K562 (cell line): ENCODE data around the gene MAPT. TPM values are rescaled to one million over a fixed set of nuclear protein-coding genes. Genes with fewer than 3 reads are reported as not detected.

Source experiments
- BRF1 ChIP-seq: IDR thresholded peaks from 3 replicates; pipeline ENCODE4 v1.6.1; 2011; ENCODE audit warnings: borderline replicate concordance, mild to moderate bottlenecking; ENCODE audit not compliant: insufficient read length; ENCODE audit errors: extremely low read depth
- CBX3 ChIP-seq, 2 experiments: IDR thresholded peaks; 1 replicate in 1 of 2; 2 replicates in 1 of 2; pipeline ENCODE4 v1.6.1; 2012; ENCODE audit warnings: inconsistent platforms in 2 of 2, low read length in 2 of 2, borderline replicate concordance in 1 of 2, control low read depth in 1 of 2
- ETS2 ChIP-seq: IDR thresholded peaks from 2 replicates; pipeline ENCODE4 v1.6.1; 2016; ENCODE audit warnings: borderline replicate concordance, missing genetic modification characterization, mild to moderate bottlenecking, moderate library complexity, missing compliant biosample characterization; ENCODE audit not compliant: poor library complexity, severe bottlenecking
- GMEB1 ChIP-seq: fragments of 250-450 bp; sonication (Bioruptor Pico); IDR thresholded peaks from 2 replicates; pipeline ENCODE4 v1.4.0; 2020; ENCODE audit warnings: mild to moderate bottlenecking
- KDM1A ChIP-seq, 2 experiments: fragments of 450-650 bp; IDR thresholded peaks; 2 replicates each; pipeline ENCODE4 v1.6.1; 2016; ENCODE audit warnings: mild to moderate bottlenecking in 2 of 2
- NFE2 ChIP-seq: IDR thresholded peaks from 2 replicates; pipeline ENCODE4 v1.6.1; 2014; ENCODE audit warnings: antibody characterized with exemption, low read depth
- NFIX ChIP-seq: fragments of 250-450 bp; sonication (Bioruptor Pico); IDR thresholded peaks from 2 replicates; pipeline ENCODE4 v1.4.0; 2020; ENCODE audit warnings: low read depth, mild to moderate bottlenecking, moderate library complexity
- NRF1 ChIP-seq, 2 experiments: fragments of 450-650 bp; IDR thresholded peaks in 1 of 2; conservative IDR thresholded peaks in 1 of 2; 2 replicates each; pipeline ENCODE4 v1.6.1; 2014; ENCODE audit warnings: mild to moderate bottlenecking in 2 of 2
- POLR2G ChIP-seq: fragments of 200-400 bp; formaldehyde crosslinking; IDR thresholded peaks from 2 replicates; pipeline ENCODE4 v1.6.1; 2017; ENCODE audit warnings: low read depth, mild to moderate bottlenecking, antibody characterized with exemption, low read length, moderate library complexity
- PTBP1 ChIP-seq: fragments of 200-400 bp; formaldehyde crosslinking; IDR thresholded peaks from 2 replicates; pipeline ENCODE4 v1.6.1; 2017; ENCODE audit warnings: low read depth, low read length
- RB1 ChIP-seq: fragments of 450-650 bp; IDR thresholded peaks from 2 replicates; pipeline ENCODE4 v1.6.1; 2017; ENCODE audit warnings: low read depth, mild to moderate bottlenecking
- RBM25 ChIP-seq: fragments of 200-400 bp; formaldehyde crosslinking; IDR thresholded peaks from 2 replicates; pipeline ENCODE4 v1.6.1; 2018; ENCODE audit warnings: low read length, low read depth, moderate library complexity; ENCODE audit not compliant: severe bottlenecking
- TFAM ChIP-seq: fragments of 250-450 bp; sonication (Bioruptor Pico); conservative IDR thresholded peaks from 2 replicates; pipeline ENCODE4 v1.5.0; 2021; ENCODE audit warnings: mild to moderate bottlenecking, moderate library complexity
- ZBTB2 ChIP-seq: fragments of 450-650 bp; IDR thresholded peaks from 2 replicates; pipeline ENCODE4 v1.6.1; 2016; ENCODE audit warnings: antibody characterized with exemption
- ZC3H4 ChIP-seq: sonication (generic); formaldehyde crosslinking; IDR thresholded peaks from 2 replicates; pipeline ENCODE4 v1.9.0; 2021; ENCODE audit warnings: missing genetic modification reagents, borderline replicate concordance
- ZNF134 ChIP-seq: fragments of 250-450 bp; sonication (Bioruptor Pico); conservative IDR thresholded peaks from 2 replicates; pipeline ENCODE4 v1.4.0; 2020
- ZNF3 ChIP-seq: fragments of 250-450 bp; sonication (Bioruptor Pico); IDR thresholded peaks from 2 replicates; pipeline ENCODE4 v1.5.0; 2021; ENCODE audit warnings: mild to moderate bottlenecking, moderate library complexity
- ZNF583 ChIP-seq: fragments of 250-450 bp; sonication (Bioruptor Pico); IDR thresholded peaks from 2 replicates; pipeline ENCODE4 v1.4.0; 2020
- ZNF830 ChIP-seq: fragments of 250-450 bp; sonication (Bioruptor Pico); IDR thresholded peaks from 2 replicates; pipeline ENCODE4 v1.5.0; 2021; ENCODE audit warnings: mild to moderate bottlenecking
- polyA plus RNA-seq, 8 experiments: library from polyadenylated mRNA; depleted of rRNA in 4 of 8; stranded (reverse) in 5 of 8; unstranded in 3 of 8; fragments of >200 nt; fragmentation: Nextera tagmentation in 2 of 8; fragmentation: Illumina TruSeq in 1 of 8; extraction: Ambion mirVana in 2 of 8; extraction: Trizol in 1 of 8; gene quantifications; 2 replicates each; pipeline versions ENCODE4 v1.2.1 to v1.2.3, GENCODE V29; 2011 to 2014; ENCODE audit warnings: inconsistent platforms in 1 of 8, missing spikeins in 1 of 8
- total RNA-seq, 7 experiments: library from RNA; depleted of rRNA in 6 of 7; stranded (reverse); fragments of >200 nt in 6 of 7; fragmentation: Illumina TruSeq in 2 of 7; extraction: Trizol in 2 of 7; gene quantifications; 2 replicates each; pipeline versions ENCODE4 v1.2.1 to v1.2.3, GENCODE V29; 2011 to 2021; ENCODE audit warnings: low replicate concordance in 1 of 7

Gene MAPT
- total and polyA plus RNA-seq, 9 of the 15 experiments (the other 6 are each of a cell fraction or from before 2014, with no cell fraction given) = 0.04 to 1.1 (median 0.36) TPM

DNA sequence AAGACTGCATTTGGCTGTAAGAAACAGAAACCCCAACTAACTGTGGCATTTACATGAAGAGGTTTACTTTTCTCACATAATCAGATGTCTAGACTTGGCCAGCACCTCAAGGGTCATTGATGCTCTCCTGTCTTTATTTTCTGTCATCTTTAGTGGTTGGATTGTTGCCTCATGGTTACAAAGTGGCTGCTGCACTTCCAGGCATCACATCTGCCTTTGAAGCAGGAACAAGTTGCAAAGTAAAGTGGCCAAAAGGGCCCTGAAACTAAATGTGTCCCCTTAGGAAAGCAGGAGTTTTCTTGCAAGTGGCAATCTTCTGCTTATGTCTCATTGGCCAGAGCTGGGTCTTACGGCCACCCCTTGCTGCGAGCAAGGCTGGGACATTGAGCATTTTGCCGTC, 78.2 kb downstream of the MAPT start (continued):
- TF ChIP-seq GMEB1 = no peak
- no peak for TF ChIP-seq ETS2 (tag)
- no peak for TF ChIP-seq ZBTB2
- no peak for TF ChIP-seq BRF1
- no peak for TF ChIP-seq ZNF583
- no peak for TF ChIP-seq TFAM (CRISPR knock-in tag)
- peak; percentile 97 for TF ChIP-seq RBM25
- no peak for TF ChIP-seq NFIX
- TF ChIP-seq POLR2G = no peak
- TF ChIP-seq ZNF3 (CRISPR knock-in tag) = no peak
- TF ChIP-seq PTBP1 = peak; percentile 77; the same call in 1 of the 2 replicates
- TF ChIP-seq CBX3 (IDR thresholded peaks at IDR 0.05; ENCODE audit: borderline replicate concordance in 1 of 2, low read length in 2 of 2) = 0 out of 3 replicates have a peak, but pooled peaks of 1 of the 2 experiments have one; percentile 71
- no peak for TF ChIP-seq ZC3H4 (CRISPR knock-in tag)
- peak; percentile 40 to 52; a peak in 2 of 4 replicates for TF ChIP-seq KDM1A (IDR thresholded peaks at IDR 0.05)
- TF ChIP-seq ZNF830 (CRISPR knock-in tag) = no peak
- TF ChIP-seq RB1 = no peak
- TF ChIP-seq ZNF134 (CRISPR knock-in tag) = no peak
- no peak for TF ChIP-seq NFE2
- no peak for TF ChIP-seq NRF1 (conservative IDR thresholded peaks at IDR 0.05 in 1 of 2, IDR thresholded peaks at IDR 0.05 in 1 of 2)
